GM12873 (cell line): ENCODE results near the gene GPS2.

Source experiments
- CTCF ChIP-seq: IDR thresholded peaks from 2 replicates; pipeline ENCODE4 v1.5.1; 2012; ENCODE audit warnings: low read depth, mild to moderate bottlenecking, moderate library complexity, low read length, control low read depth; ENCODE audit not compliant: insufficient read depth; ENCODE audit errors: missing control alignments

GPS2 gene

GRCh38 chr17:7347630-7348477 lies 32.7 kb upstream of the GPS2 start:
- no peak for TF ChIP-seq CTCF

GRCh38 chr17:7346761-7347614 lies 31.8 kb upstream of the GPS2 start:
- no peak for TF ChIP-seq CTCF

DNA sequence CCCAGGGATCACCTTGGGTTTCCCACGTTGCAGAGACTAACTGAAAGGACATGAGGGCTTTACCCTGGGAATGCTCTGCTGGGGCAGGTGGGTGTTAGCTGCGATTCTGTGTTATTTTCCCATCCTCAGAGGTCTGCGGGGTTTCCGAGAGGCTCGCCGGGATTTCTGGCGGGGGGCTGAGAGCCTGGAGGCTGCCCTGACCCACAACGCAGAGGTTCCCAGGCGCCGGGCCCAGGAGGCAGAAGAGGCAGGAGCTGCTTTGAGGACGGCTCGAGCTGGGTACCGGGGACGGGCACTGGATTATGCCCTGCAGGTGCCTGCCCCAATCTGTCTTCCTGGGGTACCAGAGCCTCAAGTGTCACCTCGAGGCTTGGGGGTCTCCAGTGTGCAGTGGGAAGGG lies 28.1 kb upstream of the GPS2 start:
- TF ChIP-seq CTCF = no peak

DNA sequence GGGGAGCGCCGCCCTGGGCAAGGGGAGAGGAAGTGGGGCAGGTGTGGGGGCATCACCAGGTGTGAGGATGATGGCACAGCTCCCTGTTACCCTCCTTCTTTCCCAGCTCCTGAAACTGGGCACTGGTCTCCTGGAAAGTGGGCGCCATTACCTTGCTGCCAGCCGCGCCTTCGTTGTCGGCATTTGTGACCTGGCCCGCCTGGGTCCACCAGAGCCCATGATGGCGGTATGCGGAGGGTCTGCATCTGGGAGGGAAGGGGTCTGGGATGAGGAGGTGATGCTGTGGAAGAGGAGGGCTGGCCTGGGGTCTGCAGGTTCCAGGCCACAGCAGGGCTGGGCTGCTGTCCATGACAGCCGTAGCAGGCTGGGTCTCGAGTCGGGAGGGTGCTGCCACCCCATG lies 26.7 kb upstream of the GPS2 start:
- no peak for TF ChIP-seq CTCF

DNA sequence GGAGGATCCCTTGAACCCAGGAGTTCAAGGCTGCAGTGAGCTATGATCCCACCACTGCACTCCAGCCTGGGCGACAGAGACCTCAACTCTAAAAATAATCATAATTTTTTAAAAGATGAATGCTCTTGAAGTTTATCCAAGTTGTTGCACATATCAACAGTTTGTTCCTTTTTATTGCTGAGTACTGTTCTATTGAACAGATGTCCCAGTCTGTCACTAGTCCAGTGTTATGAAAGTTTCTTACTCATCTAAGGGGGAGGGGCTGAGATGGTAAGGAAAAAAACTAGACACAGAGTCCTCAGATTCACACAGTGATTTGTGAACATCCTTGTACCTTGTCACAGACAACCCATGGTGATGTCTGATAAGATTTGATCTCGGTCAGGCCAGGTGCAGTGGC lies 25.0 kb upstream of the GPS2 start:
- TF ChIP-seq CTCF = no peak

DNA sequence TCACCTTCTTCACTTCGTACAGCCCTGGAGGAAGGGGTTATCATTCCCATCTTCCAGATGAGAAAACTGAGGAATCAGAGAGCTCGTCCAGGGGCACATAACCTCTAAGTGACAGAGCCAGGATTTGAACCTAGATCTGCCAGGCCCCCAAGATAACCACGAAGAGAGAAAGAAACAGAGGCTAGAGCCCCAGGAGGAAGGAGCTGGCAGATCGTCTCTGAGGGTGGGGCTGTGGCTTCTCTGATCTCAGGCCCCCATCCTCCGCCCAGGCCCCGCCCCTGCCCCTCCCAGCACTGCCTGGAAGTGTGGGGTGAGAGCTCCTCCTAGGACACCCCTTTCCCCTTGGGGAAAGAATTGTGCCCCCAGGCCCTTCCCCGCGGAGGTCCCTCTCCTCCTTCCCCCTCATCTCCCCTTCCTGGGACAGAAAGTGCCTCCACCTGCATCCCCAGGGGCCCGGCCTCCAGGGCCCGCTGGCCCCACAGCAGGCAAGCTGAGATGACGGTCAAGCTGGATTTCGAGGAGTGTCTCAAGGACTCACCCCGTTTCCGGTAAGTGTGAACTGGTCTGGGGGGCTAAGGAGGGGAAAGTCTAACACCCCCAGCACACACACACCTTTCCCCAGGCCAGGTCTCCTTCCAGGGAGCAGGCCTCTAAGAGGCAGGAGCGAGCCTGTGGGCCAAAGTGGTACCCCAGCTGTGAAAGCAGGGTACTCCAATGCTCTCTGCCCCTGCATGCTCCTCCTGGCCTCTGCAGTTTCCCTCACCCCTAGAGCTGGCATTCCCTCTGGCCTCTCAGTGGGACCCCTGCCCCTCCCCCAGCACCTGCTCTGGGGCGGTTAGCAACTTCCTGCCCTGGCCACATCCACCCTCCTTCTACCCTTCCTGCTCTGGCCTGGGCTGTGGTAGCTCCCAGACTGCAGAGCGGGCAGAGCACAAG lies 21.3 kb upstream of the GPS2 start, which contains the start of gene ACAP1:
TSS of gene ACAP1 (plus strand) at position 290 of the 936 bp plus-strand sequence. CDS start at position 496, 206 bp downstream.
- no peak for TF ChIP-seq CTCF
